PC-3 (cell line): ENCODE measurements around the gene STXBP6. TPM values are rescaled to one million over a fixed set of nuclear protein-coding genes. Genes with fewer than 3 reads are reported as not detected.

Source experiments
- ATAC-seq: fragments of 200-7000 bp; cut with Tn5 transposase; 2 replicates; pipeline ENCODE4 v1.9.1; 2020; ENCODE audit warnings: mild to moderate bottlenecking, moderate library complexity
- BruUV-seq: library from RNA; stranded (reverse); fragments of 400-500 nt; replicated peaks from 2 replicates; lab custom pipeline; 2021; lab: Mats Ljungman, UMichigan
- CTCF ChIA-PET: fragments of 300-600 bp; sonication (Branson Sonifier 250); formaldehyde crosslinking; loops from one replicate; lab custom pipeline; 2022; ENCODE audit warnings: antibody characterized with exemption; lab: Charles Lee
- POLR2A ChIA-PET: fragments of 300-600 bp; sonication (Branson Sonifier 250); formaldehyde crosslinking; loops from one replicate; lab custom pipeline; 2022; ENCODE audit warnings: antibody characterized with exemption; ENCODE audit not compliant: unreplicated experiment; lab: Charles Lee
- DNase-seq: peaks from one replicate; pipeline ENCODE4 v3.0.0-alpha.2; 2015
- H2AFZ ChIP-seq: fragments of 300-600 bp; sonication (generic); 2 replicates; pipeline ENCODE4 v1.6.0; 2016; ENCODE audit warnings: antibody characterized with exemption, low read length
- H3F3A ChIP-seq: fragments of 300-600 bp; sonication (generic); one replicate; pipeline ENCODE4 v1.6.0; 2017; ENCODE audit warnings: antibody characterized with exemption, low read length, control low read depth, mild to moderate bottlenecking; ENCODE audit not compliant: unreplicated experiment
- H3K27ac ChIP-seq: fragments of 300-600 bp; sonication (generic); 2 replicates; pipeline ENCODE4 v1.5.1; 2016; ENCODE audit warnings: mild to moderate bottlenecking, low read length
- H3K27me3 ChIP-seq: fragments of 300-600 bp; sonication (generic); 2 replicates; pipeline ENCODE4 v1.6.1; 2016; ENCODE audit warnings: low read length, mixed read lengths
- H3K36me3 ChIP-seq: fragments of 300-600 bp; sonication (generic); 2 replicates; pipeline ENCODE4 v1.6.1; 2016; ENCODE audit warnings: low read depth, mixed run types, low read length, mixed read lengths
- H3K4me1 ChIP-seq: fragments of 300-600 bp; sonication (generic); 2 replicates; pipeline ENCODE4 v1.5.1; 2016; ENCODE audit warnings: low read length; ENCODE audit not compliant: insufficient read depth
- H3K4me2 ChIP-seq: fragments of 300-600 bp; sonication (generic); 2 replicates; pipeline ENCODE4 v1.6.0; 2016; ENCODE audit warnings: low read length
- H3K4me3 ChIP-seq: fragments of 300-600 bp; sonication (generic); 2 replicates; pipeline ENCODE4 v1.5.1; 2016; ENCODE audit warnings: mild to moderate bottlenecking, low read length, mixed read lengths
- H3K79me2 ChIP-seq: fragments of 300-600 bp; sonication (generic); 2 replicates; pipeline ENCODE4 v1.6.1; 2017; ENCODE audit warnings: low read length, mixed read lengths
- H3K9ac ChIP-seq: fragments of 300-600 bp; sonication (generic); 2 replicates; pipeline ENCODE4 v1.6.0; 2016; ENCODE audit warnings: mild to moderate bottlenecking, low read length
- H3K9me2 ChIP-seq: fragments of 300-600 bp; sonication (generic); replicated peaks from 2 replicates; pipeline ENCODE4 v1.6.1; 2016; ENCODE audit warnings: mixed run types, low read length, mixed read lengths
- H3K9me3 ChIP-seq: fragments of 300-600 bp; sonication (generic); 2 replicates; pipeline ENCODE4 v1.6.1; 2016; ENCODE audit warnings: low read length, mixed read lengths
- H4K20me1 ChIP-seq: fragments of 300-600 bp; sonication (generic); 2 replicates; pipeline ENCODE4 v1.6.1; 2016; ENCODE audit warnings: low read length, mixed read lengths
- EZH2 ChIP-seq: fragments of 300-600 bp; sonication (generic); IDR thresholded peaks from one replicate; pipeline ENCODE4 v1.6.1; 2017; ENCODE audit warnings: antibody characterized with exemption, mild to moderate bottlenecking, low read length; ENCODE audit not compliant: unreplicated experiment
- EZH2phosphoT487 ChIP-seq: fragments of 300-600 bp; sonication (generic); IDR thresholded peaks from 2 replicates; pipeline ENCODE4 v1.6.1; 2018; ENCODE audit warnings: mild to moderate bottlenecking, antibody characterized with exemption, low read length, borderline replicate concordance
- intact Hi-C: fragments of 100-400 bp; cut with micrococcal nuclease; formaldehyde crosslinking; loops from 2 replicates; pipeline ENCODE4 v1.9.0; 2023
- total RNA-seq: library from RNA; depleted of rRNA; stranded (reverse); fragments of >200 nt; gene quantifications from 2 replicates; pipeline ENCODE4 v1.2.3, GENCODE V29; 2014
- TF ChIP-seq, protein P1 (sequence below): fragments of 300-600 bp; sonication (generic); conservative IDR thresholded peaks from 2 replicates; pipeline ENCODE4 v1.5.1; 2017; ENCODE audit warnings: antibody characterized with exemption, low read depth, mild to moderate bottlenecking, low read length

The STXBP6 gene
- total RNA-seq, 1 experiment from 2014 or later = 0.40 TPM

DNA sequence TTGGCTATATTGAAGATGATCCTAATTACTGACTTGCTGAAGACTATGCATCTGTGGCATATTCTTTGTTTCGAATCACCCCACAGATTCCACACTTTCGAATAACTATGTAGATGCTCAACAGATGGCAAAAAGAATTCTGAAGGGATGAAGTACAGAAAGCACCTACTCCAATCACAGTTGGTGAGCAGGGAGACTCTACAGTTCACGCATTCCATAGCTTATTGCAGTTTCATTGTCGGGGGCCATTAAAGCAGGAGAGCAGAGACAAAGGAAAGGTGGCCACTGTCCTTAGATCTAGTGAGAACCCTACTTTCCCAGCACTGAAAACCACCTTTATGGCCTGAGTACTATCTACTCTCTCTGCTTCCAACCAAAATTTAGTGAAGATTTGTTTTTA lies 191.9 kb downstream of the STXBP6 start:
- no peaks in the 10 kb centered on the region for H3K9me2 ChIP-seq
- H3K36me3 ChIP-seq = no peaks in the 10 kb centered on the region
- H3K9ac ChIP-seq = no peak overlapping the region
- H3K27ac ChIP-seq = no peak overlapping the region
- DNase-seq = no peak
- no peaks in the 10 kb centered on the region for H4K20me1 ChIP-seq
- ChIA-PET CTCF (no interaction called here), POLR2A (no interaction called here)
- H3F3A ChIP-seq = no peaks in the 10 kb centered on the region
- no peaks in the 10 kb centered on the region for H3K79me2 ChIP-seq
- H3K4me3 ChIP-seq = no peak overlapping the region
- H2AFZ ChIP-seq = no peak overlapping the region
- TF ChIP-seq EZH2 (no peak), EZH2phosphoT487 (no peak)
- TF ChIP-seq, protein P1, sequence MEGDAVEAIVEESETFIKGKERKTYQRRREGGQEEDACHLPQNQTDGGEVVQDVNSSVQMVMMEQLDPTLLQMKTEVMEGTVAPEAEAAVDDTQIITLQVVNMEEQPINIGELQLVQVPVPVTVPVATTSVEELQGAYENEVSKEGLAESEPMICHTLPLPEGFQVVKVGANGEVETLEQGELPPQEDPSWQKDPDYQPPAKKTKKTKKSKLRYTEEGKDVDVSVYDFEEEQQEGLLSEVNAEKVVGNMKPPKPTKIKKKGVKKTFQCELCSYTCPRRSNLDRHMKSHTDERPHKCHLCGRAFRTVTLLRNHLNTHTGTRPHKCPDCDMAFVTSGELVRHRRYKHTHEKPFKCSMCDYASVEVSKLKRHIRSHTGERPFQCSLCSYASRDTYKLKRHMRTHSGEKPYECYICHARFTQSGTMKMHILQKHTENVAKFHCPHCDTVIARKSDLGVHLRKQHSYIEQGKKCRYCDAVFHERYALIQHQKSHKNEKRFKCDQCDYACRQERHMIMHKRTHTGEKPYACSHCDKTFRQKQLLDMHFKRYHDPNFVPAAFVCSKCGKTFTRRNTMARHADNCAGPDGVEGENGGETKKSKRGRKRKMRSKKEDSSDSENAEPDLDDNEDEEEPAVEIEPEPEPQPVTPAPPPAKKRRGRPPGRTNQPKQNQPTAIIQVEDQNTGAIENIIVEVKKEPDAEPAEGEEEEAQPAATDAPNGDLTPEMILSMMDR = no peak
- no peak overlapping the region for H3K4me2 ChIP-seq
- H3K4me1 ChIP-seq = no peaks in the 10 kb centered on the region
- BruUV-seq = no TSS peak
- H3K9me3 ChIP-seq = no peaks in the 10 kb centered on the region
- peaks cover 18% of the 10 kb centered on the region; the same call in 1 of the 2 replicates for H3K27me3 ChIP-seq
- intact Hi-C loops = no loop called here
- no peak for ATAC-seq

DNA sequence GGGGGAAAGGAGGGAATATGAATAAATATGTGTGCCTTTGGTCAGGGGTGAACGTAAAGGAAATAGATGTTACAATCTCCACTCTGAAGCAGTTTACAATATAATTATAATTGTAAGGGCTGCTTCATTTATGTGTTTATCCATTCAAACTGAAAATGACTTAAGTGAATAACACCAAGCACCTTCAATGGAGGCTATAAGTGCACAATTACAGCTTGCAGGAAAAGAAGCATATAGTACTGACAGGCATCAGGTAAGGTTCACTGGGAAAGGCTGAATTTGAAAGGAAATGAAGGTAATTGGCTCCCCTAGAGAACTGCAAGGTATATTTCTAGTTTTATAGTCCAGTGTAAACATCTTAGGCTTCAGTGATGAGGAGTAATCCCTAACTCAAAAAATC lies 192.7 kb downstream of the STXBP6 start:
- H3K4me1 ChIP-seq = no peaks in the 10 kb centered on the region
- H3K36me3 ChIP-seq = no peaks in the 10 kb centered on the region
- H3K9me3 ChIP-seq = no peaks in the 10 kb centered on the region
- intact Hi-C loops = no loop called here
- no peak overlapping the region for H3K4me2 ChIP-seq
- no peaks in the 10 kb centered on the region for H3K9me2 ChIP-seq
- H3K9ac ChIP-seq = no peak overlapping the region
- no peaks in the 10 kb centered on the region for H3K79me2 ChIP-seq
- peaks cover 18% of the 10 kb centered on the region; the same call in 1 of the 2 replicates for H3K27me3 ChIP-seq
- ATAC-seq = no peak
- no peaks in the 10 kb centered on the region for H3F3A ChIP-seq
- H3K4me3 ChIP-seq = no peak overlapping the region
- no peak overlapping the region for H3K27ac ChIP-seq
- ChIA-PET CTCF (no interaction called here), POLR2A (no interaction called here)
- TF ChIP-seq, protein P1 = no peak
- TF ChIP-seq EZH2phosphoT487 = no peak
- no peak for TF ChIP-seq EZH2
- BruUV-seq = no TSS peak
- DNase-seq = no peak
- no peak overlapping the region for H2AFZ ChIP-seq
- H4K20me1 ChIP-seq = no peaks in the 10 kb centered on the region

DNA sequence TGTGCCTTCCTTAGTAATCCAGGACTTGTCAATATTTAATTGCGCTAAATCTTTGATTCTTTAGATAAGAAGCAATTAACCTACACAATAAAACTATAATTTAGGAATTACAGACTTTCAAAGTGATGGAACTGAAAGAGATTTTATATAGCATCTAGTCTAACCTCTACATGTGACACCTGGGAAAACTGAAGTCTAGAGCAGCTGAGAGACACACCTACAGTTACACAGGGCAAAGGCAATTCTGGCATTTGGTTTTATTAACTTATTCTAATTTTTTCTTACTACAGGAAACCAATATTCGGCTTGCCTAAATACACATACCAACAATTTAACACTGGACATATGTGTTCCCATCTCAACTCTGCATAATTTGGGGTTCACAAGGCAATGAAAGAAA lies 196.5 kb downstream of the STXBP6 start:
- ATAC-seq (no peak), DNase-seq (no peak)
- no peaks in the 10 kb centered on the region for H3K9me2 ChIP-seq
- H3K36me3 ChIP-seq = no peaks in the 10 kb centered on the region
- H3K9me3 ChIP-seq = no peaks in the 10 kb centered on the region
- H3K27ac ChIP-seq = no peak overlapping the region
- no peak overlapping the region for H3K4me2 ChIP-seq
- no peaks in the 10 kb centered on the region for H3F3A ChIP-seq
- CTCF ChIA-PET = no interaction called here
- H2AFZ ChIP-seq = no peak overlapping the region
- POLR2A ChIA-PET = no interaction called here
- intact Hi-C loops = no loop called here
- TF ChIP-seq, protein P1 = no peak
- TF ChIP-seq EZH2phosphoT487 (no peak), EZH2 (no peak)
- BruUV-seq = no TSS peak
- no peaks in the 10 kb centered on the region for H3K4me1 ChIP-seq
- H4K20me1 ChIP-seq = no peaks in the 10 kb centered on the region
- H3K27me3 ChIP-seq = peaks cover 18% of the 10 kb centered on the region; the same call in 1 of the 2 replicates
- no peak overlapping the region for H3K9ac ChIP-seq
- no peaks in the 10 kb centered on the region for H3K79me2 ChIP-seq
- H3K4me3 ChIP-seq = no peak overlapping the region
